NCI-H510A (cell line): ENCODE measurements around the gene MAGI1.

ENCODE experiments used
- DNase-seq: peaks from one replicate; lab custom pipeline; 2025; lab: John Stamatoyannopoulos, UW

Gene MAGI1

GRCh38 chr3:65350801-65351476 lies 687.8 kb downstream of the MAGI1 start:
- DNase-seq, result no peak

- no peak for DNase-seq
Observed at GRCh38 chr3:65348398-65348995, 690.2 kb downstream of the MAGI1 start.

DNA sequence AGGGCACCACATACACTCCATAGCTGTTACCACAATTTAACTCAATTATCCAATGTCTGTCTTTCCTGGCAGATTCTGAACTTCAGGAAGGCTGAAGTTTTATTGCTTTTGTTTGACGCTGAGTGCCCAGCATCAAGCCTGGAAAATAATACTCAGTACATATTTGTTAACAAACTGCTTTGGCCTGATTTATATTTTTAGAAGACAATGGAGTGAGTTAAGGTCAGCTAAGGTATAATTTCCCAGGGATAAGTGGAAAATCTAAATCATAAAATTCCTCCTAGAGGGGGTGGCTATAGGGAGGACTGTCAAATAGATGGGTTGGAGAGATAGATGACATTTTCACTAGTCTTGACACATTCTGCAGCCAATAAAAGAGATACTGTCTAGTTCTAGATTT lies 691.6 kb downstream of the MAGI1 start:
- no peak for DNase-seq

DNA sequence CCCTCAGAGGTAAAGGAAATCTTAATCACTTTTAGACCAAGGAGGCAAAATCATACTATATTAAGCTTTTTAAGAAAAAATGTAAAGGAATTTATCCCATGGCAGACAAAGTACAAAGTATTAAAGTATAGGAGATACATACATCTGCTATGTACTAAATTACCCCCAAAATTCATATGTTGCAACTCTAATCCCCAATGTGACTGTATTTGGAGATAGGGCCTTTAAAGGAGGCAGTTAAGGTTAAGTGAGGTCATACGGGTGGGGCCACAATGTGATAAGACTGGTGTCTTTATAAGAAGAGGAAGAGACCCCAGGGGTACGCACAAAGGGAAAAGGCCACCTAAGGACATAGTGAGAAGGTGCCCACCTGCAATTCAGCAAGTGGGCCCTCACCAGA lies 693.9 kb downstream of the MAGI1 start:
- no peak for DNase-seq

GRCh38 chr3:65344444-65344843 lies 694.3 kb downstream of the MAGI1 start:
- DNase-seq, result no peak

- no peak for DNase-seq
Observed at GRCh38 chr3:65343736-65344135, 695.0 kb downstream of the MAGI1 start.

DNA sequence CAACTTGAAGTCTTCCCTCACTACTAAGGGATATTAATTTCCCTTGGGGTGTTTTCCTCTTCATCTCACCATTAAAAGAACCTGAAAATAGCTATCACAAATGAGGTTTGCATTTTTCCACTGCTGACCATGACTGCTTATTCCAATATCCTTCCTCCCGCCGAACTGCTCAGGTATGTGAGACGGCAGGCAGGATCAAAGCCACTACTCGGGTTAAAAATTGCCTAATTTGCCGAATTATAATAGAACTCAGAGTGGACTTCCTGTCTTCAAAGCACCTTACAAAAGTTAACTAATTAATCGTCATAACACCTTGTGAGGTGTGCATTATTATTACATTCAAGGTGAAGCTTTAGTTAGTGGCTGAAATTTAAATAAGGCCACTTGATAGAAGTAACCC lies 695.7 kb downstream of the MAGI1 start:
- no peak for DNase-seq

DNA sequence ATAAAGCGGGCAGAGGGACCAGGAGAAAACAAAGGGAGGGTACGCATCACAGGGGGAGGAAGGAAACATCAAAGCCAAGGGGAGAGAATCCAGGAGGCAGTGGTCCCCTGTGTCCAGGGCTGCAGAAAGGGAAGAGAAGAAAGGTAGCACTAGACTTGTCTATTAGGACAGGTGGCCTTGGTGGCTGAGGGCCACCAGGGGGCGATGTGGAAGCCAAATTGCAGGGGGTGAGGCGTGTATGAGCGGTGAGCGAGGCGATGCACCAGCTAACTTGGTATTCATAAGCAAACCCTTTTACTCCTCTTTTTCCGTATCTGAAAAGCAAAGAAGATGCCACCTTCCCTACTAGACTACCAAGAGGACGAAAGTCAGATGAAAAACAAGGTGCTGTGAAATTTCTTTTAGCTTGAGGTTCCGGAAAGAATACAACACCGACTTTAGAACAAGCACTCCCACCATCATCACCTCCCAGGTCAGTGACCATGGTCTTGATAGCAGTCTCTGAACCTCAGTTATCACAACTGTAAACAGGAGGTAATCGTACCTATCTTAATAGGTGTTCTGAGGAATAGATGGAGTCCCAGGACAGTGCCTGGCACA lies 696.5 kb downstream of the MAGI1 start:
- no peak for DNase-seq

- DNase-seq, result no peak
Observed at GRCh38 chr3:65339192-65339740, 699.5 kb downstream of the MAGI1 start.

- no peak for DNase-seq
Observed at GRCh38 chr3:65338571-65338970, 700.1 kb downstream of the MAGI1 start.

DNA sequence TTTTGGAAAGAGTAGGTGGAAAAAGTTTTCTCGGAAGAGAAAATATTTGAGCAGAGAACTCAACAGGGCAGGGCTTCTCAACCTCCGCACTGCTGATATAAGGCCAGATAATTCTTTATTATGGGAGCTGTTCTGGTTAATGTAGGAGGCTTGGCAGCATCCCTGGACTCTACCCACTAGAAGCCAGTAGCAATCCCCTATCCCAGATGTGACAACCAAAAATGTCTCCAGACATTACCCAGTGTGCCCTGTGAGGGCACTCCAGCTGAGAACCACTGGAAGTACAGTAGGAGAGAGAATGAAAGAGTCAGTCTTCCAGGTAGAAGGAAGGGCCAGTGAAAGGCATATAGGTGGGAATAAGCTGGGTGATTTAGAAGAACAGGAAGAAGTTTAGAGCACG lies 703.1 kb downstream of the MAGI1 start:
- DNase-seq, result no peak

DNA sequence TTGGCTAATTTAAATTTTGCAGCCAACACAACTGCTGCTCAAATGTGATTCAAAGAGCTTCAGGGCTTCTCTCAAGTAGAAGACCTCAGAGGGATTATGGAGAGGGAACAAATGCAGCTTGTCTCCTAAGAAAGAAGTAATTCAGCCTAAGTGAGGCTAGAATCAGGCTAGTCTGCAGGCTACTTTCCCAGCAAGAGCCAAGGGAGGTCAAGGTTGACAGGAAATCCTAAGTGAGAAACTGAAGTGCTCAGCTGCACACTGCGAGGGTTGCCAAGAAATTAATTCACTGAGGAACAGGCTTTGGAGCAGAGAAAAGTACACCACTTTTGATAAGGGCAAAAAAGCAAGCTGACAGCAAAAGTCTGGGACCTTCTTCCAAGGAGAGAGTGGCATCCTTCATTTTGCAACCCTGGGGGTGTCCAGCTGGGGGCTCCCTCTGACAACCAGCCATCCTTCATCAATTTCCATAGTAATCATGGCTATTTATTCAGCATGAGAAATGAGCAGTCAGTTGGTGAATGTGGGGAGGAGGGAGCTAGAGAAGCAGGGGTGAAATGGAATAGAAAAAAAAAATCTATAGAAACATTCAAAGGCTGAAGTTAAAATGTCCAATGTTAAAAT lies 704.6 kb downstream of the MAGI1 start:
- no peak for DNase-seq

GRCh38 chr3:65331730-65332129 lies 707.0 kb downstream of the MAGI1 start:
- DNase-seq, result no peak

GRCh38 chr3:65330072-65330471 lies 708.6 kb downstream of the MAGI1 start:
- DNase-seq, result no peak

DNA sequence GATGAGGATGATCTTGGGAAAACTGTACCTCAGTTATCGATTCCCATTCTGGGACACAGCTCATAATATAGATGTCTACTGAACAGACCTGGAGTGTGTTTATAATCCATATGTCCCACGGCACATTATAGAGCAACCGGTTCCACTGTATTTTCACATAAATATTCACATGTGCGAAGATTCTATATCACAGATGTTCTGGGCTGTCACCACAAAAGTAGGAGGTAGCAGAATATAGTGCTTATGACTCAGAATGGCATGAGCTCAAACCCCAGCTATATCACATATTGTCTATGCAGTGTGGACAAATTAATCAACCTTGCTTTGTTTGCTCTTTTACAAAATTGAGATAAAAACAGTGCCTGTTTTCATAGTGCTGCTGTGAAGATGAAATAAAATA lies 710.6 kb downstream of the MAGI1 start:
- DNase-seq, result no peak

DNA sequence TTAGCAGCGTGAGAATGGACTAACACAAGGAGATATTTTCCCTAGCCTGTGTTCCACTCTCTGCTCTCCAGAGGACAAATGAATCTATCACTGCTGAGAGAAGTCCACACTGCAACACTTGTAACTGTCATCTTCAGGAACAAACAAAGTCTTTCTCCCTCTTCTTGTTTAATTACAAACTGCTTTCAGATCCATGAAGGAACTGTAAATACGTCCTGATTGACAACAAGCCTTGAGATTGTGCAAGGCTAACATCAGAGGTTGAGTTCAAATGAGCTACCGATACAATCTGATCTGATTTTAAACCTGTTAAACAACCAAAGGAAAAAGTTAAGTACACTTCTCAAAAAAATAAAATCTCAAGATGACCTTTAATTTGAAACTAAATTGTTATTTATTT lies 712.1 kb downstream of the MAGI1 start:
- DNase-seq, result no peak

- no peak for DNase-seq
Observed at GRCh38 chr3:65322910-65323309, 715.8 kb downstream of the MAGI1 start.

DNA sequence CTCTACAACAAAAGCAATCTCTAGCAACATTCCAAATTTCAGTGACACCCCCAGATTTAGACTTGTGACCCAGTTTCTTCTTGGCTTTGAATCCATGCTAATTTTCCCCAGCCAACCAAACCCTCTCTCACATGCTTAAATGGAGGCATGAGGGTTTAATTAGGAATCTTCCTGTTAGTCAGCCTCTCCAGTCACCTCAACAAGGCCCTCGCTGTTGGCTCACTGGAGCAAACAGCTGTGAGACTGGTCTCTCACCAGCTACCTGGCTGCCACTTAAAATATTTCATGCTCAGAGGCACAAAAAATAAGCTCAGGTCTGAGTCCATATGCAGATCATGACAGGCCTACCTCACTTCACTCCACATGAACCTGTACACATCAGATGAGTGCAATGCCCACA lies 720.5 kb downstream of the MAGI1 start:
- DNase-seq, result no peak

- DNase-seq, result no peak
Observed at GRCh38 chr3:65314916-65315315, 723.8 kb downstream of the MAGI1 start.

DNA sequence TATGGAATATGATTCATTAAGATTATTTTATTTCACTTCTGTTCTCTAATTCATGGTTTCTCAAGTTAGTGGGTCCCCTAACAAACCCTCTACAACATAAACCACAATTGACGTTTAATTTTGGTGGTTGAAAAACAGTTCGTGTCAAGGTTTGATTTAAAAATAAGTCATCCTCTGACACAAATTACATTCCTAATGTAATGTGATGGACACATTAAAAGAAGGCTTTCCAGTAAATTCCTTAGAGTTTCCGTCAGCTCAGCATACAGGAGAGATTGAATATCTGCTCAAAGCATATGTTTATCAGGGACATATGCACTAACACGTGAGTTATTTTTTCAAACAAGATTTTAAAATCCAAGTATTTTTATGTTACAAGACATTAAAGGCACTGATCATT lies 724.4 kb downstream of the MAGI1 start:
- DNase-seq, result no peak

- no peak for DNase-seq
Observed at GRCh38 chr3:65313666-65314065, 725.1 kb downstream of the MAGI1 start.

- DNase-seq, result no peak
Observed at GRCh38 chr3:65305836-65306235, 732.9 kb downstream of the MAGI1 start.
